Measurements from ENCODE around the gene NCS1.

GRCh38 chr9:130177898-130178805, 5.9 kb downstream of the NCS1 start:
- no peak for TF ChIP-seq CTCF (IDR thresholded peaks at IDR 0.05 in 2 of 3, conservative IDR thresholded peaks at IDR 0.05 in 1 of 3; ENCODE audit: insufficient read depth in 2 of 3, low read depth in 1 of 3, low read length in 3 of 3)
- TF ChIP-seq GTF2F1 (IDR thresholded peaks at IDR 0.05; ENCODE audit: low read depth, low read length): no peak
- TF ChIP-seq YY1 (IDR thresholded peaks at IDR 0.05; ENCODE audit: borderline replicate concordance in 1 of 3, control insufficient read depth in 1 of 3, extremely low read depth in 1 of 3, insufficient read depth in 3 of 3, insufficient read length in 1 of 3, insufficient replicate concordance in 2 of 3, low read depth in 1 of 3, low read length in 2 of 3): no peak
- no peak for TF ChIP-seq NR3C1 (CRISPR knock-in tag; IDR thresholded peaks at IDR 0.05)
- no peak for TF ChIP-seq FOS (IDR thresholded peaks at IDR 0.05; ENCODE audit: extremely low read depth, insufficient read length)
- no peak for TF ChIP-seq ZNF24 (IDR thresholded peaks at IDR 0.05)
- no peak for TF ChIP-seq PTBP1 (IDR thresholded peaks at IDR 0.05; ENCODE audit: low read depth, low read length)
- TF ChIP-seq, protein P1, sequence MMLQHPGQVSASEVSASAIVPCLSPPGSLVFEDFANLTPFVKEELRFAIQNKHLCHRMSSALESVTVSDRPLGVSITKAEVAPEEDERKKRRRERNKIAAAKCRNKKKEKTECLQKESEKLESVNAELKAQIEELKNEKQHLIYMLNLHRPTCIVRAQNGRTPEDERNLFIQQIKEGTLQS (IDR thresholded peaks at IDR 0.05): no peak
- TF ChIP-seq, protein P1 (CRISPR knock-in tag; conservative IDR thresholded peaks at IDR 0.05): no peak
- TF ChIP-seq FOSL1 (tag; conservative IDR thresholded peaks at IDR 0.05): no peak

Measured in K562 (cell line).